ENCODE results near the gene MT1F. TPM values are rescaled to one million over a fixed set of nuclear protein-coding genes. Genes with fewer than 3 reads are reported as not detected.

Gene MT1F
- total and polyA plus RNA-seq, 2 donors (not counting 1 experiment from before 2014, with no cell fraction given), result 4.3 to 5.3 TPM

- H3K4me3 Mint-ChIP-seq, result peak overlapping the region; percentile 63
- no peaks in the 10 kb centered on the region for H3K9me3 Mint-ChIP-seq (ENCODE audit: insufficient read depth)
- WGBS (ENCODE audit: insufficient coverage), result 6% methylated on average over 43 of the region's 47 CpGs
- Histone ChIP-seq H3K4me3 (ENCODE audit: control extremely low read depth in 1 of 5, extremely low read depth in 1 of 5, insufficient read depth in 1 of 5, low read depth in 2 of 5, low read length in 4 of 5) (no peak overlapping the region), H3K79me2 (ENCODE audit: control insufficient read depth, insufficient read depth, low read length) (no peaks in the 10 kb centered on the region), H3K4me1 (ENCODE audit: control insufficient read depth in 2 of 2, insufficient read depth in 2 of 2, low read length in 2 of 2) (peaks cover 35 to 47% of the 10 kb centered on the region in 2 donors), H3K36me3 (replicated peaks in 1 of 2; ENCODE audit: control extremely low read depth in 1 of 2, control insufficient read depth in 1 of 2, extremely low read depth in 1 of 2, insufficient read depth in 2 of 2, low read length in 1 of 2) (no peaks in the 10 kb centered on the region), H3K9ac (ENCODE audit: low read length) (no peak overlapping the region), H3K9me3 (ENCODE audit: control extremely low read depth in 1 of 3, control insufficient read depth in 2 of 3, insufficient read depth in 1 of 3, low read length in 2 of 3) (peaks cover 0 to 4% (median 0%) of the 10 kb centered on the region in 3 donors), H2AFZ (ENCODE audit: insufficient read depth, low read depth, low read length, poor library complexity, severe bottlenecking) (no peak overlapping the region), H3K27me3 (replicated peaks in 1 of 4; ENCODE audit: control extremely low read depth in 1 of 4, control insufficient read depth in 3 of 4, insufficient read depth in 4 of 4, low read length in 3 of 4) (peaks cover 0 to 85% (median 46%) of the 10 kb centered on the region in 4 experiments), H3K4me2 (replicated peaks; ENCODE audit: low read depth, low read length, poor library complexity, severe bottlenecking) (peak overlapping the region; percentile 33), H3K27ac (ENCODE audit: low read length in 2 of 2) (no peak overlapping the region), H4K20me1 (ENCODE audit: control insufficient read depth, insufficient read depth, low read length, poor library complexity, severe bottlenecking) (no peaks in the 10 kb centered on the region)
- H3K4me1 Mint-ChIP-seq, result peaks cover 35% of the 10 kb centered on the region
- CTCF ChIA-PET, result no interaction called here
- ATAC-seq (ENCODE audit: low read depth) (no peak), DNase-seq (no peak)
- intact Hi-C loops (cut with micrococcal nuclease), result loop anchor here (10.0 kb wide), 1 partner anchor 50 kb away; the partner anchor contains the start of gene MT1X
- no peak for TF ChIP-seq EZH2 (IDR thresholded peaks at IDR 0.05; ENCODE audit: borderline replicate concordance, insufficient read depth, low read depth, low read length, poor library complexity, severe bottlenecking)
- TF ChIP-seq CTCF (IDR thresholded peaks at IDR 0.05), result no peak
- POLR2A ChIA-PET, result no interaction called here
- no peak overlapping the region for H3K27ac Mint-ChIP-seq
- H3K27me3 Mint-ChIP-seq, result peaks cover 80% of the 10 kb centered on the region
Measured at GRCh38 chr16:56634715-56635440, 22.9 kb upstream of the MT1F start.

- Histone ChIP-seq H3K79me2 (ENCODE audit: control insufficient read depth, insufficient read depth, low read length) (no peaks in the 10 kb centered on the region), H2AFZ (ENCODE audit: insufficient read depth, low read depth, low read length, poor library complexity, severe bottlenecking) (no peak overlapping the region), H3K27ac (ENCODE audit: low read length in 2 of 2) (no peak overlapping the region), H4K20me1 (ENCODE audit: control insufficient read depth, insufficient read depth, low read length, poor library complexity, severe bottlenecking) (no peaks in the 10 kb centered on the region), H3K27me3 (replicated peaks in 1 of 4; ENCODE audit: control extremely low read depth in 1 of 4, control insufficient read depth in 3 of 4, insufficient read depth in 4 of 4, low read length in 3 of 4) (peaks cover 0 to 90% (median 46%) of the 10 kb centered on the region in 4 experiments), H3K9ac (ENCODE audit: low read length) (no peak overlapping the region), H3K9me3 (ENCODE audit: control extremely low read depth in 1 of 3, control insufficient read depth in 2 of 3, insufficient read depth in 1 of 3, low read length in 2 of 3) (peaks cover 0 to 4% (median 0%) of the 10 kb centered on the region in 3 donors), H3K36me3 (replicated peaks in 1 of 2; ENCODE audit: control extremely low read depth in 1 of 2, control insufficient read depth in 1 of 2, extremely low read depth in 1 of 2, insufficient read depth in 2 of 2, low read length in 1 of 2) (no peaks in the 10 kb centered on the region), H3K4me2 (replicated peaks; ENCODE audit: low read depth, low read length, poor library complexity, severe bottlenecking) (peak overlapping the region; percentile 33), H3K4me3 (ENCODE audit: control extremely low read depth in 1 of 5, extremely low read depth in 1 of 5, insufficient read depth in 1 of 5, low read depth in 2 of 5, low read length in 4 of 5) (no peak overlapping the region), H3K4me1 (ENCODE audit: control insufficient read depth in 2 of 2, insufficient read depth in 2 of 2, low read length in 2 of 2) (peaks cover 29 to 41% of the 10 kb centered on the region in 2 donors)
- intact Hi-C loops (cut with micrococcal nuclease), result loop anchor here (10.0 kb wide), 1 partner anchor 49 kb away; the partner anchor contains the start of gene MT1X
- no peak for TF ChIP-seq EZH2 (IDR thresholded peaks at IDR 0.05; ENCODE audit: borderline replicate concordance, insufficient read depth, low read depth, low read length, poor library complexity, severe bottlenecking)
- TF ChIP-seq CTCF (IDR thresholded peaks at IDR 0.05), result no peak
- no peak for ATAC-seq (ENCODE audit: low read depth)
- no peak overlapping the region for H3K4me3 Mint-ChIP-seq
- H3K27me3 Mint-ChIP-seq, result peaks cover 81% of the 10 kb centered on the region
- ChIA-PET CTCF (no interaction called here), POLR2A (no interaction called here)
- peaks cover 29% of the 10 kb centered on the region for H3K4me1 Mint-ChIP-seq
- no peaks in the 10 kb centered on the region for H3K9me3 Mint-ChIP-seq (ENCODE audit: insufficient read depth)
- WGBS (ENCODE audit: insufficient coverage), result 4% methylated on average over 34 of the region's 40 CpGs
- no peak overlapping the region for H3K27ac Mint-ChIP-seq
- DNase-seq, result peak; percentile 26
Measured at GRCh38 chr16:56635441-56635967, 22.3 kb upstream of the MT1F start.
